HG03520 (cell line): Measurements from ENCODE around the gene ENOPH1.
"Not testable (repeated sequence)": the region's sequence is repeated elsewhere in the genome, so short reads cannot be mapped to it uniquely, and the experiment has no call there.

Experiments used
- ATAC-seq: cut with Tn5 transposase; IDR thresholded peaks from one replicate; pipeline ENCODE4 v1.9.1; 2021; ENCODE audit warnings: mild to moderate bottlenecking, moderate library complexity; ENCODE audit not compliant: unreplicated experiment

Gene ENOPH1

DNA sequence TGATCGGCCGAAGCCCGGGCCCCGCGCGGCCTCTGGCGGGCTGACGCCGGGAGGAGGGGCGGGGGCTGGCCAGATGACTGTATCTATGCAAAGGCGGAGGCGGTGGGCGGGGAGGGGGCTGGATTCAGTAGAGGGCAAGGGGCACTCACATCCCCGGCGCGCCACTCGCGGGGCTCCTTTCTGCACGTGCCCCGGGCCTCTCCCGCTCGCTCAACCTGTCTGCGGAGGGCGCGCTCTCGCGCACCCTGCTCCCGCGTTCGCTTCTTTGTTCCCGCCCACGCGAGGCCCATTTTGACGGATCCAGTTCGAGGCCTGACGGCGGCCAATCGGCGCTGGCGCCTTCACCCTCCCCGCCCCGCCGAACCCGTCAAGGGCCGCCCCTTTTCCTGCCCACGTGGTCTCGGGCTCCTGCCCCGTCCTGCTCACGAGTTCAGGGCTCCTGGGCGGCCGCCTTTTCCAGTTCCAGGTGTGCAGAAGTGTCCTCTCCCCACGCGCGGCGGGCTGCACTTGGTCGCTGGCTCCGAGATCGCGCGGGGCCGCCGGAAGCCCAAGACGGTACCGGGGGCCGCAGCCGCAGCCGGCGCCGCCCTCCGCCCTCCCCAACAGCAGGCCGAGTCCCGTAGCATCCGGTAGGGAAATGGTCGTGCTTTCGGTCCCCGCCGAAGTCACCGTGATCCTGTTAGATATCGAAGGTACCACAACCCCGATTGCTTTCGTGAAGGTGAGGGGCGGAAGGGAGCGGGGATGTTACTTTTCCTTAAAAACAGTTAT lies at the start of gene ENOPH1, which contains the start of gene HNRNPDL:
Gene ENOPH1 (plus strand): TSS at position 398 of the 771 bp plus-strand sequence. CDS start 240 bp downstream, at position 638.
Gene HNRNPDL (minus strand): TSS at position 270 of the 771 bp plus-strand sequence. CDS start 772 bp downstream, outside the sequence.
- peak; percentile 72 for ATAC-seq

DNA sequence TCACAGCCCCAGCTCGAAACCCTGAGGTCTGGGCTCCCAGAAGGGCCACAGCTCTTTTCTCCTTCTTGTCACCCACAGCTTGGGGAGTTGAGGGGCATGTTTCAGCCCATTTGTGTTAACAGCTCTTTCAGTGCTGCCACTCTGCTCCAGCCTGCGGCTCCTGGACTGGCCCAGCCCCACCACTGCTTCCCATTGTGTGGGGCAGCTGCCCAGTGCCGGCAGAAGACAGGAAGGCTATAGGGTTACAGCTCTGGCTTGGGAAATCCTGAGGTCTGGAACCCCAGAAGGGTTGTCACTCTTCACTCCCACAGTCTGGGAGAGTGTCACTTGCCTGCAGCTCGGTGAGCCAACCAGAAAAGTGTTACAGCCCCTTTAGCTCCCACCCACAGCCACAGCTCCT lies 49.6 kb upstream of the ENOPH1 start:
- no peak for ATAC-seq

DNA sequence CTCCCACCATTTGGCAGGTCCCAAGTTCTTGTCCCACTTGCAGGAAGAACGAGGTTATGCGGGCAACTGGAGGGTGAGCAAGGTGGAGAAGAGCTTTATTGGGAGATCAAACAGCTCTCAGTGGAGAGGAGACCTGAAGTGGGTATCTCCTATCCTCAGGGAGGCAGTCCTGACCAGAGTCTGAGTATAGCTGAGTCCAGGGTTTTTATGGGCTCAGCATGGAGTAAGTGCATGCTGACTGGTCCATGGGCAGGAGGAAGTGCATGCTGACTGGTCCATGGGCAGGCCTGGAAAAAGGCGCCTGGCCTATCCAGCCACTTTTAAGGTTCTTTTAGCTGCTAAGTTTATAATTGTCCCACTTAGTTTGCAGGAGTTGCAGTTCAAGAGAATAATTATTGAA lies 49.2 kb upstream of the ENOPH1 start:
- ATAC-seq: no peak

DNA sequence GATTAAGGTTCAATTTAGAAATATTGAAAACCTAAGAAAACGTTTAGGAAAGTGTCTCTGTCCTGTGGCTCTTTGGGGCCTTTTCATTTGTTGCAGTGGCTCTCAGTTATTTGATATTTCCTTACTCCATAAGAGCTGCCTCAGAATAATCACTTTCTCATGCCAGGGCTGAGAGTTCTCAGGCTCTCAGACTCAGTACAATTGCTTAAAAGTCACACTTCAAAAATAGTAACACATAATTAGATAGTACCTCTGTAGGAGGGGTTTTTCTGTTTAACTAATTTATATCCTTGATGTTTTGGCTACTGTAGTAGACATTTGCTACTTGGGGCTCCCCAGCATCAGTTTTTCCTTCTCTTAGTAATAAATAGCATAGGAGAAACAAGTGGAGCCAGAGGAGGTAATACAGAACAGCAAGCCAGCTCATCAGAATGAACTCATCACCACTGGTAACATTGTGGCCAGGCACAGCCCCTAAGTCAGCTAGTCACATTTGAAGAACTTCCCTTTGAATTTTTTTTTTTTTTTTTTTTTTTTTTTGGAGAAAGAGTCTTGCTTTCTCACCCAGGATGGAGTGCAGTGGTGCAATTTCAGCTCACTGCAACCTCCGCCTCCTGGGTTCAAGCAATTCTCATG lies 48.6 kb upstream of the ENOPH1 start:
- ATAC-seq: no peak

DNA sequence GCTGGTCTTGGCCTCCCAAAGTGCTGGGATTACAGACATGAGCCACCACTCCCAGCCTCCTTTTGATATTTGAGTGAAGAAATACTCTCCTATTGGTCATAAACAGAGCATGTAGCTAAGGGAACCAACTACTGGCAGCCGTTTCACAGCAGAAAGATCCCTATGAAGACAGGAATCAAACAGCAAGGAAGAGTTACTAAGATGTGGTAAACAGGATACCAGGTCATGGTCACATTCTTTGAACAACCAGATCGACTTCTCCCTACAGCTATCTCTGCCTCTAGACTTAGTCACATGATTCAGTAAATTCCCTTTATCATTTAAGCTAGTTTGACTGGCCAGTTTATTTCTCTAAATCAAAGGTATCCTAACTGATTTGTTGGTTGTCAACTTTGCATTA lies 47.6 kb upstream of the ENOPH1 start:
- ATAC-seq: no peak

DNA sequence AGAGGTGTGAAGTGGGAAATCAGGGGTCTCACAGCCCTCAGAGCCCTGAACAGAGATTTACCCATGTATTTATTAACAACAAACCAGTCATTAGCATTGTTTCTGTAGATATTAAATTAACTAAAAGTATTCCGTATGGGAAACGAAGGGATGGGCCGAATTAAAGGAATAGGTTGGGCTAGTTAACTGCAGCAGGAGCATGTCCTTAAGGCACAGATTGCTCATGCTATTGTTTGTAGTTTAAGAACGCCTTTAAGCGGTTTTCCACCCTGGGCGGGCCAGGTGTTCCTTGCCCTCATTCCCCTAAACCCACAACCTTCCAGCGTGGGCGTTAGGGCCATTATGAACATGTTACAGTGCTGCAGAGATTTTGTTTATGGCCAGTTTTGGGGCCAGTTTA lies 44.1 kb upstream of the ENOPH1 start:
- not testable (repeated sequence) for ATAC-seq

DNA sequence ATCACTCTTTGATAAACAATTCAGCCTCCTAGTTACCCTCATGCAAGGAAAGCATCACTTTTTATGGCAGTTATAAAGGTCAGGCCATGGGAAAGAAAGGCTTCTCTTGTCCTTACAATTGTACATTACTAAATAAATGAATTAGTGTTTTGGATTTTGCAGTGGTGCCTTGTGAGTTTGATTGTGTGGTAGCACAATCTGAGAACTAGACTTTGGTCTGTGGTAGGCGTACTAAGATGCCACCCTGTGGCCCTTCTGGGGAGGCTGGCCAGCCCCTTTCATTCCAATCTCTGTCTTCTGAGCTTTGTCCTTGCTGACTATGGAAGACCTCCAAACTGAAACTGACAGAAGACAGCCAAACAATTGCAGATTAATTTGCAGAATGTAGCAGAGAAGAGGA lies 42.0 kb upstream of the ENOPH1 start:
- no peak for ATAC-seq

DNA sequence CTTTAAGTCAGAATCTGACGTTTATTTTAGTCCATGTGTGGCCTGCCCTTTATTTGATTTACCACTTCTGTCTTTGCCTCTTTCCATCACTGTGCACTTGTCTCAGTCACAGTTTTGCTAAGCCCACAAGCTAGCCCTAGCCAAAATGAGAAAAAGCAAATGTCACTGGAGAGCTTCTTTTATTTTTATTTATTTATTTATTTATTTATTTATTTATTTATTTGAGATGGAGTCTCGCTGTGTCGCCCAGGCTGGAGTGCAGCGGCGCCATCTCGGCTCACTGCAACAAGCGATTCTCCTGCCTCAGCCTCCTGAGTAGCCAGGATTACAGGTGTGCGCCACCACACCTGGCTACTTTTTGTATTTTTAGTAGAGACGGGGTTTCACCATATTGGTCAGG lies 40.3 kb upstream of the ENOPH1 start:
- not testable (repeated sequence) for ATAC-seq

DNA sequence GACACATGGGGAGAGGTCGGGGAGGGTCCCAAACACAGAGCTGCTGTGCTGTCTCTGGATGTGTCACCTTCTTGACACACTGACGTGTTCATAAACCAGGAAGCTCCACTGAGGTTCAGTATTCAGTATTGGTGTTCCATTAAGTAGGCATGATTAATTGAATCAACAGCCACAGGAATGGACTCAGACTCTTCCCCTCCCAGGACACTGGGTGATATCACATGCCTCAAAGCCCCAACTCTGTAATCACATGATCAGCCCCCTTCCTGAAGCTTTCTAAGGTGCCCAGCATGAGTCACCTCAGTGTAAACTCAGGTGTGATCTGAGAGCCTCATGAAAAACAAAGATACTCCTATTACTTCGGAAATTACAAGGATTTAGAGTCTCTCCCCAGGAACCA lies 35.5 kb upstream of the ENOPH1 start:
- ATAC-seq: no peak

DNA sequence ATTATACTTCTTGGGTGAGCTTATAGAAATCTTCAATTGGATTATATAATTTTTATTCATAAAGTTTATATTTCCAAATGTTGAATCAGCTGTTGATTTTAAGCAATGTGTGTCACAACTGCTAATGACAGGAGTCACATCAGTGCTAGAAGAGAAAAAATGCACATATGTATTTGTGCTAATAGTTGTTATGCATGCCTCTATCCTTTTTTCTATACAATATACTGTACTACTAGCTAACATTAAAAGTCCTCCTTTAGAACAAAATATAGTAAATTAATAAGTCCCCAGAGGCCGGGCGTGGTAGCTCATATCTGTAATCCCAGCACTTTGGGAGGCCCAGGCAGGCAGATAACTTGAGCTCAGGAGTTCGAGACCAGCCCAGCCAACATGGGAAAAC lies 32.9 kb upstream of the ENOPH1 start:
- no peak for ATAC-seq

DNA sequence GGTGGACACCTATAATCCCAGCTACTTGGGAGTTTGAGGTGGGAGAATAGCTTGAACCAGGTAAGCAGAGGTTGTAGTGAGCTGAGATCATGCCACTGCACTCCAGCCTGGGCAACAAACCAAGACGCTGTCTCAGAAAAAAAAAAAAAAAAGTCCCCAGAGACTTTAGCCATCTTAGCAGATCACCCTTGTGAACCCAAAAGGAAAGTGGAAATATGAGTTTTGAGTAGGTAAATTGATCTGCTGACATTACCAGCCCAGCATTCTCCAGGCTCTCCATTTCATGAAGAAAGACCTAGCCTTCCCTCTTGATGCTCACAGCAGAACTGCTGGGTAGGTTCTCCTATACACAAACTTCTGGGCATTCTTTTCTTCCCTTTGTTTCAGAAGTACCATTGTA lies 32.1 kb upstream of the ENOPH1 start:
- ATAC-seq: no peak

DNA sequence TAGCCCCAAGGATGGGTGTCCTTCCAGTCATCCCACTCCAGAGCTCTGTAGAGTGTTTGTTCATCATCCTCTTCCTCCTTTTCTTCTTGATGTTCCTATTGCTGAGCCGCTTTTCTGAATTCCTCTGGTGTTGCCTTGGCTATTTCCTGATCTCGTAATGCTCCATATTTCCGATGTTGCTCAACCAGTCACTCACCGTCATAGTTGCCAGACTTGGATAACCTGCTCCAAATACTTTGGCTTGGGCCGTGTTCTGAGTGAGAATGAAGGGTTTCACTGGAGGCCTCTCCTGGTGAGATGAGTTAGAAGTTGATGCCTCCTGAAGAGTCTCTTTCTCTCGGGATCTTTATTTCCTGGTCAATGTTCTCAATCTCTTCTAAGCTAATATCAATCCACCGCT lies 28.8 kb upstream of the ENOPH1 start:
- ATAC-seq: no peak

DNA sequence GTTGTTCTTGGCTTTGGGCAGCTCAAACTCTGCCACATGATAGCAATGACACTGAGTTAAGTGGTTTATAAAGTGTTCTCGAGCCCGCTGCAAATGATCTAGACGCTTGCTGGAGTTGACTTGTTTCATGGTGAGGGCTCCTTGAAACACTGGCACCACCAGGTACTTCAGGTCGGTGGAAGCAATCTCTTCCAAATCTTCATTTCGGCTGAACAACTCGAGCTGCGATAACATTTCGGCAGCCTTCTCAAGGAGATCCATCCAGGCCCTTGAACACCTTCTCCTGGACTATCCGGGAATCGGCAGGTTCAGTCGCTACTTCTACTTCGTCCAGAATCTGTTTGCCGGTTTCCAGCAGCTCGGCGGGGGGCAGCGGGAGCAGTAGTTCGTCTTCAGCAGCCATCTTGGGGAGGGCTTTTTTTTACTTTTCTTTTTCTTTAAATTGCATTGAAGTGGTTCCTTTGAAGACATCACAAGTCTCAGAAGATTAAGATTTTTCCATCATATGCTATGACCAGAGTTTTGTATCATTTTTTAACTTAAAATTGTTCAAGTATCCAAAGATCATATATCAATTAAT lies 28.1 kb upstream of the ENOPH1 start:
- no peak for ATAC-seq

DNA sequence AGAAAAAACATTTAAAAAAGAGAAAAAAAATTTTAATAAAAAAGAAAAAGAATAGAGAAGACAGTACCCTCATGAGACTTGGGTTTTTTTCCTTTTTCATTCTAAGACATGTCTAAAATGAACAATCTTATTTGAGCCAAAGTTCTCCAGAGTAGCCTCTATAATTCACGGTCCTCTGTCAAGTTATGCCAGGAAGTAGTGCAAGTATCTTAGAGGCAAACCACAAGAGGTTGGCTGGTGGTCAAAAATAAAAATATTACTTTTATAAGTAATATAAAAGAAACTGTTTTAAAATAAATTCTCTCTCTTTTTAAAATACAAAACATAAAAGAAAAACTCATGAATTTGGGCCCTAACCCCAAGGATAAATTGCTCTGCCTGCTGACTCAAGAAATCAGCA lies 26.7 kb upstream of the ENOPH1 start:
- no peak for ATAC-seq

DNA sequence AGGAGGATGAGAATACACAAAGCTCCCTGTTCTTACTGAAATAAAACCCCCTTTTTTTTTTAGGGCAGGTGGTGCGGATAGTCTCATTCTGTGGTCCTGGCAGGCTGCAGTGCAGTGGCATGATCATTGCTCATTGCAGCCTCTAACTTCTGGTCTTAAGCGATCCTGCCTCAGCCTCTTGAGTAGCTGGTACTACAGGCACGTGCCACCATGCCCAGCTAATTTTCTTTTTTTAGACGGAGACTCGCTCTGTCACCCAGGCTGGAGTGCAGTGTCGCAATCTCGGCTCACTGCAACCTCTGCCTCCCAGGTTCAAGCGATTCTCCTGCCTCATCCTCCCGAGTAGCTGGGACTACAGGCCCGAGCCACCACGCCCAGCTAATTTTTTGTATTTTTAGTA lies 15.3 kb upstream of the ENOPH1 start:
- ATAC-seq: not testable (repeated sequence)

DNA sequence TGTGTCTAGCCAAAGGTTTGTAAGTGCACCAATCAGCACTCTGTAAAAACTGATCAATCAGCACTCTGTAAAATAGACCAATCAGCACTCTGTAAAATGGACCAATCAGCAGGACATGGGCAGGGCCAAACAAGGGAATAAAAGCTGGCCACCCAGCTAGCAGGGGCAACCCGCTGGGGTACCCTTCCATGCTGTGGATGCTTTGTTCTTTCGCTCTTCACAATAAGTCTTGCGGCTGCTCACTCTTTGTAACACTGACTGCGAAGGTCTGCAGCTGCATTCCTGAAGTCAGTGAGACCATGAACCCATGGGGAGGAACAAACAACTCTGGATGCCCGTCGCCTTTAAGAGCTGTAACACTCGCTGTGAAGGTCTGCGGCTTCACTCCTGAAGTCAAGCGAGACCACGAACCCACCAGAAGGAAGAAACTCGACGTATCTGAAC lies 14.4 kb upstream of the ENOPH1 start:
- no peak for ATAC-seq

DNA sequence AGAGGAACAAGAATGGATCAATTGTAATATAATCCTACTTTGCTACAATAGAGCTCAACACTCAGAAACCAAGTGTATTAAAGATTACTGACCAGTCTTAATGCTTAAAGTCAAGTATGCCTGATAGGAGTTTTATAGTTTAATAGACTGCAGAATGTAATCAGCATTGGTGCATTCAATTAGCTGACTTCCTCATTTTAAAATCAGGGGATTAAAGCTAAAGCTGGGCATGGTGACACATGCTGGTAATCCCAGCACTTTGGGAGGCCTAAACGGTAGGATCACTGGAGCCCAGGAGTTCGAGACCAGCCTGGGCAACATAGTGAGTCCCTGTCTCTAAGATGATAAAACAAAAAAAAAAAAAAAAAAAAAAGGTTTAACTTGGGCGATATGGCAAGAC lies 10.9 kb upstream of the ENOPH1 start:
- no peak for ATAC-seq

DNA sequence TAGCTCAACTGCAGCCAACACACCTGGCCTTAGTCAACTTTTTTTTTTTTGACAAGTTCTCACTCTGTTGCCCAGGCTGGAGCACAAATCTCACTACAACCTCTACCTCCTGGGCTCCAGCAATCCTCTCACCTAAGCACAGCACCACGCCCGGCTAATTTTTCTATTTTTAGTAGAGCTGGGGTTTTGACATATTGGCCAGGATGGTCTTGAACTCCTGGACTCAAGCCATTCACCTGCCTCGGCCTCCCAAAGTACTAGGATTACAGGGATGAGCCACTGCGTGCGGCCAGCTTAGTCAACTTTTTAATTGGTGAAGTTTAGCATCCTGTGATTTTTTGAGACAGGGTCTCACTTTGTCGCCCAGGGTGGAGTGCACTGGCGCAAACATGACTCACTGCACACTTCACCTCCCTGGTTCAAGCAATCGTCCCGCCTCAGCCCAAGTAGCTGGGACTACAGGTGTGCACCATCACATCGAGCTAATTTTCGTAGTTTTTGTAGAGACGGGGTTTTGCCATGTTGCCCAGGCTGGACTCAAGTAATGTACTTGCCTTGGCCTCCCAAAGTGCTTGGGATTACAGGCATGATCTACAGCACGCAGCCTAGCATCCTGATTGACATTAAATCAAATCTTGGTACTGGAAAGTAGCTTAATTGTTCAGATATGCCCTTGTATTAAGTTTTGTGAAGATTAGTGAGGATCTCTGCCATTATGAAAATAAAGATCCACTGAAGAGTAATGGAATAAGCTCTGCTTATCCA lies 8.4 kb upstream of the ENOPH1 start:
- no peak for ATAC-seq

DNA sequence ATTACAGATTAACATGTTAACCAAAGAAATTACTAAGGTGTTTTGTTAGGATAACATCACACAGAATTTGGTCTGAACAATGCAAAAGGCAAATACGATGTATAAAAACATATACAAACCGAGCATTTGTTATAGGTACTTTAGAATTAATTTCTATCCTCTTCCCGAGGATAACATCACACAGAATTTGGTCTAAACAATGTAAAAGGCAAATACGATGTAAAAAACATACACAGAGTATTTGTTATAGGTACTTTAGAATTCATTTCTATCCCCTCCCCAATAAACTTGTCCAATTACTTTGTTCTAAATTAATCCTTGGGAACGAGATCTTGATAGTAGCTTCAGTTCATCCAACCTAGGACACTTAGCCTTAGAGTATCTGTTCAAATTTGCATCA lies 7.8 kb upstream of the ENOPH1 start:
- ATAC-seq: no peak

DNA sequence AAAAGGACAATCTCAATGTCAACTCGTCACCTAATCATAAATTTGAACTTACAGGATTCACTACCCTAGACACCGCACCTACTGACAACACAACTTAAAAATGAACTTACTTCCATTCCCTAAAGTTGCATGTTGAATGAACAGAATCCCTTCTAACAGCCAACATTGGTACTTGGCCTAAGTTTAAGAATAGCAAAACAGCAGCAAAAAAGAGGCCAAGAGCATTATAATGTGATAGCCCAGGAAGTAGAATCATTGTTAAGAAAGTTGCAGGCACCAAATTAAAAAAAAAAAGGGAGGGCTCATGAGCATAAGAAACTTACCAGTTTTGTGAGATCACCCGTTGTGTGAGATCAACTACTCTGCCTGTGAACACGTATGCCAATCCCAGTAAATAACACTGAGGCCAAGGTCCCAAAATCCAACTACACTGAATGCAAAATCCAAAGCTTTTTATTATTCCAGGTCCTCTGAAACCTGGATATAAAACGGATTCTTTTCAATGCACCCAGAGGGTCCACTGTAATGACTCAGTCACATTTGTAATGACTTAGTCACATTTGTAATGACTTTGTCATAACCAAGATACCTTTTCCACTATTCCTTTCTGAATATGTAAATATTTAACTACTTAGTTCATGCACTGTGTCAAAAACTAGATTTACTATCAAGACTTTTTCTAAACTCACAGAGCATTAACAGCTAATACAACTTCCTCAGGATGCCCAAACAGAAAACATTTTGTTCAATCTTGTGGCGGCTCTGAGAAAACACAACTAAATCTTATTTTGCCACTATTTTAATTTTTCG lies 6.9 kb upstream of the ENOPH1 start:
- no peak for ATAC-seq
